GM12873 (cell line): ENCODE measurements around the gene SCAPER.

Experiments
- TF ChIP-seq, protein P1 (sequence below): IDR thresholded peaks from 2 replicates; pipeline ENCODE4 v1.5.1; 2012; ENCODE audit warnings: low read depth, mild to moderate bottlenecking, moderate library complexity, low read length, control low read depth; ENCODE audit not compliant: insufficient read depth; ENCODE audit errors: missing control alignments

The SCAPER gene

DNA sequence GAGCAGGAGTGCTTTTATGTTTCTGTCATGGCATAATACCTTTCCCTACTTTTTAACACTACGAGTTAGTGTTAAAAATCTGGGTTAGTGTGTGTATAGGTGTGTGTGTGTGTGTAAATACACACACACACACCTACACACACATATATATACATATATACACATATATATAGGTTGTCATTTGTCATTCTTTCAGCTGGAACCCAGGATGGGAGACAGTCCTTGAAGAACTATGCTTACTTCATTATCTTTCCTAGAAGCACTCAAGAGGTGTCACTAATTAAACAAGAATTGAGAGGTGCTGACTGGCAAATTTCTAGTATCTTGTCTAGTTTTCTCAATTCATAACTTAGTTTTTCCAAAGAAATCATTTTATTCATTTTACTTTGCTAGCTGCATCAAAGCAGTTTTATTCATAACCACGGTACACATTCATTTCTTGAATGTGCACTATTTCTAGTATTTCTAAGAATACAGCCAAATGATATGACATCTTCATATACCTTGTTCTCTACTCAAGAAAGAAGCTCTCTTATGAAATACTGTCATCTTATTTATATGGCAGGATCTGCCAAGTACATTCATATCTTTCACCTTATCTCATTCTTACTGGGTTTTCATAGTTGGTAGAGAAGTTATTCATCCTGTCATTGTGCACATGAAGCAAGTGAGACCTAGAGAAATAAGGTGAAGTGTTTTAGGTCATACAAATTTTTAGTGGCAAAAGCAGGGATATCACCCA lies 522.0 kb downstream of the SCAPER start:
- TF ChIP-seq, protein P1, sequence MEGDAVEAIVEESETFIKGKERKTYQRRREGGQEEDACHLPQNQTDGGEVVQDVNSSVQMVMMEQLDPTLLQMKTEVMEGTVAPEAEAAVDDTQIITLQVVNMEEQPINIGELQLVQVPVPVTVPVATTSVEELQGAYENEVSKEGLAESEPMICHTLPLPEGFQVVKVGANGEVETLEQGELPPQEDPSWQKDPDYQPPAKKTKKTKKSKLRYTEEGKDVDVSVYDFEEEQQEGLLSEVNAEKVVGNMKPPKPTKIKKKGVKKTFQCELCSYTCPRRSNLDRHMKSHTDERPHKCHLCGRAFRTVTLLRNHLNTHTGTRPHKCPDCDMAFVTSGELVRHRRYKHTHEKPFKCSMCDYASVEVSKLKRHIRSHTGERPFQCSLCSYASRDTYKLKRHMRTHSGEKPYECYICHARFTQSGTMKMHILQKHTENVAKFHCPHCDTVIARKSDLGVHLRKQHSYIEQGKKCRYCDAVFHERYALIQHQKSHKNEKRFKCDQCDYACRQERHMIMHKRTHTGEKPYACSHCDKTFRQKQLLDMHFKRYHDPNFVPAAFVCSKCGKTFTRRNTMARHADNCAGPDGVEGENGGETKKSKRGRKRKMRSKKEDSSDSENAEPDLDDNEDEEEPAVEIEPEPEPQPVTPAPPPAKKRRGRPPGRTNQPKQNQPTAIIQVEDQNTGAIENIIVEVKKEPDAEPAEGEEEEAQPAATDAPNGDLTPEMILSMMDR: no peak

DNA sequence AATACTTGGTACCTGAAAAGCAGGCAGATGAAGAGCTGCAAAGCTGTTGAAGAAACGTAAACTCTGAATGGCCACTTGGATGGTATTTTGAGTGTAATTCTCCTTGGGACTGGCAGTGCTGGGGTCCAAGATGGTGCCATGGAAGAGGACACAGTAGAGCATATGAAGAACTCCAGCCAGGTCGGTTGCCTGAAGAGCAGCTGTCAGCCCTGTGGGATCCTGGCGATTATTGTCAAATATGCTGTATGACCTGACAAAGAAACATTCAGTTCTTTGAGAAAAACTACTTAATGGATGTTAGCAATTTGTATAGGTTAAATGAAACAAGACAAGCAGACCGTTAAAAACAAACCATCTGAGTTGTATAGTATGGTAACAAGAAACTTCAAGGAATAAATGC lies 523.8 kb downstream of the SCAPER start:
- TF ChIP-seq, protein P1: no peak

DNA sequence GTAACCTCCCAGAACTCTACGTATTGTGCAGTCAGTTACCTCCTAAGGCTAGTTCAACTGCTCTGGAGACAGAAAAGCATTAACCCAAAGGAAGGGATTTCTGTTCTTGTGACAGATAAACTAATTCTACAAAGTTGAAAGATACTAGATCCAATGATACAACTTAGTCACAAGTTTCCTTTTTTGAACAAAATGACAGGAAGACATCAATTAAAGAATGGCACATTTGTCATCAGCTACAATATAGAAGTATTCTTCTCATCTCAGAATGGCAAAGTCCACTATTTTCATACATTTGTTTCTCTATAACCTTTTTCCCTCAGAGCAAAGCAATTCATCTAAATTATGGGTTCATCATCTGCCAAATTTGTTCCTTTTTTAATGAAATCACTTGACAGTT lies 524.9 kb downstream of the SCAPER start:
- TF ChIP-seq, protein P1: no peak

DNA sequence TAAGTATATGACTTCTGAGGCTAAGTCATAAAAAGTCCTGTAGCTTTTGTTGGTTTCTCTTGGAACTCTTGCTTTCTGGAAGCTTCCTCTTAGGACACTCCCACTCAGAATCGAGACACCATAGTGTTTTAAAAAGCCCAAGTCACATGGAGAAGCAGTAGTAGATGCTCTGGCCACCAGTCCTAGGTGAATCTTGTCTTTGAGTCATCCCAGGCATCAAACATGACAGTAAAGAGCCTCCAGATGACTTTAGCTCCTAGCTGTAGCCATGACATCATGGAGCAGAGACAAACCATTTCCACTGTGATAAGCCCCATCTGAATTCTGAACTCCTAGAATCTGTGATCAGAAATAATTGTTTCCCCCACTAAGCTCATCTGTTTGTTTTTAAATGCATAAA lies 526.4 kb downstream of the SCAPER start:
- TF ChIP-seq, protein P1: no peak

DNA sequence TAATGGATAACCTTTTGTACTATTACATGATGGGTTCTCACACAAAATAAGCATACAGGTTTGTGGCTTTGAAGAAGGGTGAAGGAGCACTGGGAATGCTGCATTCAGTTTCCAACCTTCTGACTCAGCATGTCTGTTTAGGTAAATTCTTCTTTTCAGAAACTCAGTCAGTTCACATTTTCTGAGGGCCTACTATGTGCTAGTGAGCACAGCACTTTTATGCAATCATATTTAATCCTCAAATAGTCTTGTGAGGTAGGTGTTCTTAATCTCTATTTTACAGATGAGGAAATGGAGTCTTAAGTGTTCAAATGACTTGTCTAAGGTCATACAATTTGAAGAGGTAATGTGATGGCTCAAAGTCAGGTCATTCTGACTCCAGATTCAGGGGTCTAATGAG lies 527.4 kb downstream of the SCAPER start:
- TF ChIP-seq, protein P1: no peak

DNA sequence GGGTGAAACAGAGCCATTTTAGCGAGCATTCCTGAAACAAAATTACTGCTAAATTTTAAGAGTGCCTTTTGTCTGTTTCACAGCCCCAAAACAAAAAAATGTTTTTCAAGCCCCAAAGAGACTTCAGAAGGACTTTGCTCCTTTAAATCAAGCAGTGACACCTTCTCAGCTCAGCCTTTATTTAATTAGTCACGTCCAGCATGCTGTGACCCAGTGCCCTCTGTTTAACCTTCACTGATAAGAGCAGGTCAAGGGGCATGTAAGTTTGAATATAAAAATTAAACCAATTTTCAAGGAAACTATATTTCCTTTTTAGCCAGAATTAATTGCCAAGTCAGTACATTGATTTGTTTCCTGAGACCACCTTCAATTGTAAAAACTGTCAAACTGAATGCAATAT lies 527.9 kb downstream of the SCAPER start:
- TF ChIP-seq, protein P1: no peak

DNA sequence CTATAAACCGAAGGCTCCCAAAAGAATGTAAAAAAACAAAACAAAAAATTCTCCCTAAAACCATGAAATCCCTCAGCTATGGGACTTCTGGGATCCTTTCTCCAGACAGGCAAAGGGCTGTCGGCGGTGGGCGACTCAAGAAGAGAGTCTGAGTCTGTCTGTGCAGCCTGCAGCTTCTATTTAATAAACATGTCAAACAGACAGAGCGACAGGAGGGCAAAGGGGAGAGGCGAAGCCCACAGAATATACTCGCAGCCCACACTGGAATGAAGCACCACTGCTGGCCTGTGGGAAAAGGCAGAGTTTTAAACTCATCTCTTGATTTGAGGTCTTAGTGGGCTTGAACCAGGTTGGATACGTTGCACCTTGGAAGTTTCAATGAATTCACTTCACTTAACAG lies 528.3 kb downstream of the SCAPER start:
- TF ChIP-seq, protein P1: no peak
